Prostate gland (tissue), 2 donors: ENCODE data around the gene LIMK1.

Source experiments
- POLR2AphosphoS5 ChIP-seq: sonication (generic); formaldehyde crosslinking; IDR thresholded peaks from one replicate; pipeline ENCODE4 v1.6.1; 2017; ENCODE audit warnings: antibody characterized with exemption
- TF ChIP-seq, protein P1 (sequence below), 4 experiments: fragments of 200-600 bp in 2 of 4; fragments of 450-650 bp in 2 of 4; sonication (generic) in 2 of 4; IDR thresholded peaks; 1 replicate in 3 of 4; 2 replicates in 1 of 4; pipeline ENCODE4 v1.5.1; 2016 to 2019; ENCODE audit warnings: antibody characterized with exemption in 4 of 4, mild to moderate bottlenecking in 2 of 4, moderate library complexity in 2 of 4

DNA sequence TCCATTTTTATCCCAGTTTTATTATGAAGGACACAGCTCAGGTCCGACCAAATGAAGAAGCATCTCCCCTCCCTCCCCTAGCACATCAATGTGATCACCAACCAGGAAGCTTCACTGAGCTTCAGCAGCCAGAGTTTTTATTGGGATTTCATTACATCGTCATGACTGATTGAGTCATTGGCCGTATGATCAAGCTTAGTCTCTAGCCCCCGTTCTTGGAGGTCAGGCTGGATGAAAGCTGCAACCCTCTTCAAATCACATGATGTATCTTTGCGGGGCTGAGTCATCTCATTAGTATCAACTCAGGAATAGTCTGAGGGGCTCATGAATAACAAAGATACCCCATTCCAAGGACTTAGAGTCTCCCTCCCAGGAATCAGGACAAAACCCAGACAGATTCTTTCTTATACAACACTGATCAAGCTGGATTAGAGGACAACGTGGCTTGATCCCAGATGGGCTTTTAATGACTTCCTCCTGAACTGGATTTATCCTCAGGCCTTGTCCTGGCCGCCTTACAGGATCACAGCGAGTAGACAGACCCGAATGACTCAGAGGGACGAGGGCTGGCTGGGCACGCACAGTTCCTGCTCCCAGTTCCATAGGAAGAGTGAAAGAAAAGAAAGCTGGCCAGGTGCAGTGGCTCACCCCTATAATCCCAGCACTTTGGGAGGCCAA lies 14.5 kb downstream of the LIMK1 start:
- TF ChIP-seq, protein P1, sequence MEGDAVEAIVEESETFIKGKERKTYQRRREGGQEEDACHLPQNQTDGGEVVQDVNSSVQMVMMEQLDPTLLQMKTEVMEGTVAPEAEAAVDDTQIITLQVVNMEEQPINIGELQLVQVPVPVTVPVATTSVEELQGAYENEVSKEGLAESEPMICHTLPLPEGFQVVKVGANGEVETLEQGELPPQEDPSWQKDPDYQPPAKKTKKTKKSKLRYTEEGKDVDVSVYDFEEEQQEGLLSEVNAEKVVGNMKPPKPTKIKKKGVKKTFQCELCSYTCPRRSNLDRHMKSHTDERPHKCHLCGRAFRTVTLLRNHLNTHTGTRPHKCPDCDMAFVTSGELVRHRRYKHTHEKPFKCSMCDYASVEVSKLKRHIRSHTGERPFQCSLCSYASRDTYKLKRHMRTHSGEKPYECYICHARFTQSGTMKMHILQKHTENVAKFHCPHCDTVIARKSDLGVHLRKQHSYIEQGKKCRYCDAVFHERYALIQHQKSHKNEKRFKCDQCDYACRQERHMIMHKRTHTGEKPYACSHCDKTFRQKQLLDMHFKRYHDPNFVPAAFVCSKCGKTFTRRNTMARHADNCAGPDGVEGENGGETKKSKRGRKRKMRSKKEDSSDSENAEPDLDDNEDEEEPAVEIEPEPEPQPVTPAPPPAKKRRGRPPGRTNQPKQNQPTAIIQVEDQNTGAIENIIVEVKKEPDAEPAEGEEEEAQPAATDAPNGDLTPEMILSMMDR (IDR thresholded peaks at IDR 0.05): no peak
- TF ChIP-seq POLR2AphosphoS5: peak; percentile 14
